Activated CD8-positive, alpha-beta T cell treated with anti-CD3 and anti-CD28 coated beads for 36 hours (primary cell): ENCODE data around the gene MDGA2. TPM values are rescaled to one million over a fixed set of nuclear protein-coding genes. Genes with fewer than 3 reads are reported as not detected.

Experiments
- ATAC-seq: fragments of 200-7000 bp; cut with Tn5 transposase; one replicate; pipeline ENCODE4 v1.10.0; 2021; ENCODE audit warnings: mild to moderate bottlenecking, moderate library complexity
- CTCF ChIA-PET: fragments of 350-600 bp; sonication (Branson Sonifier 250); formaldehyde crosslinking; loops from one replicate; lab custom pipeline; 2021; ENCODE audit warnings: antibody characterized with exemption; lab: Charles Lee
- POLR2A ChIA-PET: fragments of 350-600 bp; sonication (Branson Sonifier 250); formaldehyde crosslinking; loops from one replicate; lab custom pipeline; 2021; ENCODE audit warnings: antibody characterized with exemption; lab: Charles Lee
- DNase-seq: peaks from one replicate; pipeline ENCODE4 v3.0.0-alpha.2; 2020
- H3K27ac Mint-ChIP-seq: one replicate; pipeline ENCODE4 v1.8.0; 2021; ENCODE audit warnings: mild to moderate bottlenecking, mixed read lengths
- H3K27me3 Mint-ChIP-seq: one replicate; pipeline ENCODE4 v1.8.0; 2021; ENCODE audit warnings: mixed read lengths
- H3K36me3 Mint-ChIP-seq: one replicate; pipeline ENCODE4 v1.8.0; 2021; ENCODE audit warnings: low read depth, mixed read lengths
- H3K4me1 Mint-ChIP-seq: one replicate; pipeline ENCODE4 v1.8.0; 2021; ENCODE audit warnings: low read depth, mixed read lengths
- H3K4me3 Mint-ChIP-seq: one replicate; pipeline ENCODE4 v1.8.0; 2021; ENCODE audit warnings: mild to moderate bottlenecking, moderate library complexity, mixed read lengths
- H3K9me3 Mint-ChIP-seq: one replicate; pipeline ENCODE4 v1.8.0; 2021; ENCODE audit warnings: mixed read lengths
- CTCF ChIP-seq: fragments of 200-600 bp; IDR thresholded peaks from one replicate; pipeline ENCODE4 v1.8.0; 2022; ENCODE audit warnings: antibody characterized with exemption, mild to moderate bottlenecking
- intact Hi-C: fragments of 100-400 bp; cut with micrococcal nuclease; formaldehyde crosslinking; loops from one replicate; pipeline ENCODE4 v1.10.0; 2022
- total RNA-seq, 2 experiments: library from RNA; stranded (reverse); gene quantifications; one replicate each; pipeline ENCODE4 v1.2.3, GENCODE V29; 2021

Gene MDGA2
- total RNA-seq, 2 experiments from 2014 or later, result not detected

- H3K9me3 Mint-ChIP-seq, result no peaks in the 10 kb centered on the region
- ChIA-PET POLR2A (no interaction called here), CTCF (no interaction called here)
- no peak overlapping the region for H3K27ac Mint-ChIP-seq
- ATAC-seq, result no peak
- H3K27me3 Mint-ChIP-seq, result no peaks in the 10 kb centered on the region
- no peak overlapping the region for H3K4me3 Mint-ChIP-seq
- DNase-seq, result no peak
- no peak for TF ChIP-seq CTCF
- H3K4me1 Mint-ChIP-seq, result no peaks in the 10 kb centered on the region
- intact Hi-C loops, result no loop called here
- H3K36me3 Mint-ChIP-seq, result no peaks in the 10 kb centered on the region
Observed at GRCh38 chr14:47389535-47389934, 285.9 kb downstream of the MDGA2 start.

GRCh38 chr14:47366006-47366405 lies 309.4 kb downstream of the MDGA2 start:
- Mint-ChIP-seq H3K4me1 (no peaks in the 10 kb centered on the region), H3K27ac (no peak overlapping the region), H3K36me3 (no peaks in the 10 kb centered on the region), H3K9me3 (no peaks in the 10 kb centered on the region), H3K27me3 (no peaks in the 10 kb centered on the region), H3K4me3 (no peak overlapping the region)
- DNase-seq (no peak), ATAC-seq (no peak)
- CTCF ChIA-PET, result no interaction called here
- intact Hi-C loops, result no loop called here
- TF ChIP-seq CTCF, result no peak
- POLR2A ChIA-PET, result no interaction called here

GRCh38 chr14:47365233-47365632 lies 310.2 kb downstream of the MDGA2 start:
- ATAC-seq (no peak), DNase-seq (no peak)
- Mint-ChIP-seq H3K4me3 (no peak overlapping the region), H3K4me1 (no peaks in the 10 kb centered on the region), H3K9me3 (no peaks in the 10 kb centered on the region), H3K27ac (no peak overlapping the region), H3K27me3 (no peaks in the 10 kb centered on the region), H3K36me3 (no peaks in the 10 kb centered on the region)
- ChIA-PET CTCF (no interaction called here), POLR2A (no interaction called here)
- no peak for TF ChIP-seq CTCF
- intact Hi-C loops, result no loop called here

GRCh38 chr14:47353186-47353585 lies 322.2 kb downstream of the MDGA2 start:
- no peaks in the 10 kb centered on the region for H3K27me3 Mint-ChIP-seq
- TF ChIP-seq CTCF, result no peak
- H3K27ac Mint-ChIP-seq, result no peak overlapping the region
- CTCF ChIA-PET, result no interaction called here
- POLR2A ChIA-PET, result no interaction called here
- no peak for ATAC-seq
- no peak overlapping the region for H3K4me3 Mint-ChIP-seq
- H3K9me3 Mint-ChIP-seq, result peaks cover 4% of the 10 kb centered on the region
- no peaks in the 10 kb centered on the region for H3K36me3 Mint-ChIP-seq
- intact Hi-C loops, result no loop called here
- no peak for DNase-seq
- H3K4me1 Mint-ChIP-seq, result no peaks in the 10 kb centered on the region

GRCh38 chr14:47346849-47347248 lies 328.6 kb downstream of the MDGA2 start:
- ATAC-seq, result no peak
- H3K4me1 Mint-ChIP-seq, result no peaks in the 10 kb centered on the region
- ChIA-PET CTCF (no interaction called here), POLR2A (no interaction called here)
- H3K27me3 Mint-ChIP-seq, result no peaks in the 10 kb centered on the region
- no peaks in the 10 kb centered on the region for H3K9me3 Mint-ChIP-seq
- H3K4me3 Mint-ChIP-seq, result no peak overlapping the region
- no peak for TF ChIP-seq CTCF
- intact Hi-C loops, result no loop called here
- H3K36me3 Mint-ChIP-seq, result no peaks in the 10 kb centered on the region
- H3K27ac Mint-ChIP-seq, result no peak overlapping the region
- DNase-seq, result no peak
